GM12865 (cell line): ENCODE data around the gene RRP8.

Source experiments
- DNase-seq: peaks from one replicate; pipeline ENCODE4 v3.0.0; 2010; ENCODE audit warnings: low read depth
- H3K4me3 ChIP-seq: 2 replicates; pipeline ENCODE4 v1.5.1; 2011; ENCODE audit warnings: mild to moderate bottlenecking, low read depth, low read length, control low read depth
- TF ChIP-seq, protein P1 (sequence below): IDR thresholded peaks from 2 replicates; pipeline ENCODE4 v1.5.1; 2011; ENCODE audit warnings: low read length, control low read depth, low read depth, inconsistent platforms; ENCODE audit not compliant: insufficient read depth; ENCODE audit errors: missing control alignments

Gene RRP8

DNA sequence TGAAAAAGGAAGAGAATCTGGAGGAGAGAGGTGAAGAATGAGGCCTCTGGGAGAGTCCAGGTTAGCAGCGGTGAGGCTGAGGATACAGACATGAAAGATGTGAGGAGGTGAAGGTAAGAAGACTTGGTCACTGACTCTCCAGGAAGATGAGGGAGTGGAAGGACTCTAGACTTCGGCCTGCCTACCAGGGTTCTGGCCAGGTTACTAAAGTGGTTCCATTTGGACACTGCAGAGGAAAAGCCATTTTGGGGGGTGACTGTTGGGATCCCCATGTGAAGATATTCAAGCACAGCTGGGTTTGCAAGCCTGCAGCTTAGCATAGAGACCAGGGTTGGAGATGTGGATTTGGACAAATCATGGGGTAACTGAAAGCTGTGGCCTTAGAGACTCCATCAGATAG is 44.4 kb upstream of the RRP8 start:
- no peak overlapping the region for H3K4me3 ChIP-seq
- TF ChIP-seq, protein P1, sequence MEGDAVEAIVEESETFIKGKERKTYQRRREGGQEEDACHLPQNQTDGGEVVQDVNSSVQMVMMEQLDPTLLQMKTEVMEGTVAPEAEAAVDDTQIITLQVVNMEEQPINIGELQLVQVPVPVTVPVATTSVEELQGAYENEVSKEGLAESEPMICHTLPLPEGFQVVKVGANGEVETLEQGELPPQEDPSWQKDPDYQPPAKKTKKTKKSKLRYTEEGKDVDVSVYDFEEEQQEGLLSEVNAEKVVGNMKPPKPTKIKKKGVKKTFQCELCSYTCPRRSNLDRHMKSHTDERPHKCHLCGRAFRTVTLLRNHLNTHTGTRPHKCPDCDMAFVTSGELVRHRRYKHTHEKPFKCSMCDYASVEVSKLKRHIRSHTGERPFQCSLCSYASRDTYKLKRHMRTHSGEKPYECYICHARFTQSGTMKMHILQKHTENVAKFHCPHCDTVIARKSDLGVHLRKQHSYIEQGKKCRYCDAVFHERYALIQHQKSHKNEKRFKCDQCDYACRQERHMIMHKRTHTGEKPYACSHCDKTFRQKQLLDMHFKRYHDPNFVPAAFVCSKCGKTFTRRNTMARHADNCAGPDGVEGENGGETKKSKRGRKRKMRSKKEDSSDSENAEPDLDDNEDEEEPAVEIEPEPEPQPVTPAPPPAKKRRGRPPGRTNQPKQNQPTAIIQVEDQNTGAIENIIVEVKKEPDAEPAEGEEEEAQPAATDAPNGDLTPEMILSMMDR = no peak
- no peak for DNase-seq

DNA sequence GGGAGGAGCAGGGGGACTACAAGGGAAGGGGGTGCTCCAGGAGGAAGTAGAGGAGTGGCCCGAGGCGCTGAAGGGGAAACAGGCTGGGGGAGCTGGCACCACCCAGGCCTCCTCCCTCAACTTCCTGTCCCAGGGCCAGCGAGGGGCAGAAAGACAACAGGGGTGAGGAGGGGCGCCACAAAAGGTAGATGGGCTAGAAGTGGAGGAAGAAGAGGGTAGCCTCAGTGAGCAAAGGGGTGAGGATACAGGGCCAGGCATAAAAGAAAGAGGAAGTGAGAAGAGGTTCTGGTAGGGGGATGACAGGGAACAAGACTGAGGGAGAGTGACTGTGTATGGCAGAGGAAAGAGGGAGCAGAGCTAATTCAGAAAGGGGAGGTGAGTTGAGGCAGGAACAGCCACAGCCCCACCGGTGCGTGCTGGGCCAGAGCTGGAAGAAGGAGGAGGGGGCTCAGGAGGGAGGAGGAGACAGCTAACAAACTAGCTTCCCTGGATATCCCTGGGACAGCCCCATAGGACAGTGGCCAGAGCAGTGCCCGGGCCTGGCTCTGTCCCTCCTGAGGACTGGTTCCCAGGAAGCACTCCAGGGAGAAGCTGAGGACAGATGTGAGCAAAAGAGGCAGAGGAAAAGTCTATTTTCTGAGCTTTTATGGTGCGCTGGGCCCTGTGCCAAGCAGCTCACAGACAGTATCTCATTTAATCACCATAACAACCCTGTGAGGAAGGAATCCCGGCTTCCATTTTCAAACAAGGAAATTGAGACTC is 43.7 kb upstream of the RRP8 start:
- TF ChIP-seq, protein P1 = no peak
- peak; percentile 68 for DNase-seq
- H3K4me3 ChIP-seq = peak overlapping the region; percentile 2; the same call in 1 of the 2 replicates

DNA sequence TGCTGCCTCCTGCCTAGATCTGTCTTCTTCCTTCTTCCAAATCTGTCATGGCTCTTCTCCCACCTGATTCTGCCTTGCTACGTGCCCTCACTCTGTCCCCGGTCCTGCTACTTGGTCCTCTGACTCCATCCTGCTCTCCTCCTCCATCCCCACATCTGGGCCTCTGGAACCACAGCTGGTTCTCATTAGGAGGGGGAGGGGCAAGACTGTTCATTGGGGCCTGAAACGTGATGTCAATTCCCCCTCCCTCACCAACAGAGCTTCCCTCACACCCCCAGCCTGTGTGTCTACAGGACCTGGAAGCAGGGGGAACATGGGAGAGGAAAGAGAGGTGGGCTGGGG is 43.1 kb upstream of the RRP8 start:
- DNase-seq = peak; percentile 15
- H3K4me3 ChIP-seq = peak overlapping the region; percentile 2; the same call in 1 of the 2 replicates
- TF ChIP-seq, protein P1 = no peak

DNA sequence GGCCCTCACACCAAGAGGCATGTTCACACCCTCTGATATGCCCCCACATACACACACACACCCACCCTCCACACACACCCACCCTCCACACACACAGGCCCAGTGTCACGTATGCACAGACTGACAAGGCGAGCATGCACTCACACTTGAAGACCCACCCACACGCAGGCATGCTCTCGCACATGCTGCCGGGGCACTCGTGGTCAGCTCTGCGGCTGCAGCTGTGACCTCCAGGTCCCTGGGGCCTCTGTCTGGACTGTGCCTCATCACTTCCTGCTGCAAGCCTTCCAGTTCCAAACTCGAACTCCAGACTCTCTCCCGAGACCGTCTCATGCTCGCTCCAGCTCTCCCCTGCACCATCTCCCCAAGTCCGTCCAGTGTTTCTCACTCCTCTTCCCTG is 42.7 kb upstream of the RRP8 start:
- DNase-seq = peak; percentile 60
- TF ChIP-seq, protein P1 = no peak
- no peak overlapping the region for H3K4me3 ChIP-seq

DNA sequence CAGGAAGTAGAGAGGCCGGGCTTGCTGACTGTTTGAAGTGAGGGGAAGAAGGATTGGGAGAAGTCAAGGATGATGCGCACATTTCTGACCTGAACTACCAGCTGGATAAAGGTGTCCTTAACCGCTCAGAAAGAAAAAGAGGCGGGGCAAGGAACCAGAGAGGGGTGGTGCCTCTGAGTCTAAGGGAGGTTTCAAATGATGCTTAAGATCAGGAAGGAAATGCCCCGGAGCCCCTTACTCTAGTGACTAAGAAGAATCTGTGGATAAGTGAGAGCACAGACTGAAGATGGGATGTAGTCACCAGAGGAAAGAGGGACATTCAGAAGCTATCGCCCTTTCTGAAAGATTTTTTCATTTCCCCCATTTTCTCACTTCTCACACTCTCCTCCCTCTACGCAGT is 39.5 kb upstream of the RRP8 start:
- DNase-seq = no peak
- H3K4me3 ChIP-seq = no peak overlapping the region
- TF ChIP-seq, protein P1 = no peak

DNA sequence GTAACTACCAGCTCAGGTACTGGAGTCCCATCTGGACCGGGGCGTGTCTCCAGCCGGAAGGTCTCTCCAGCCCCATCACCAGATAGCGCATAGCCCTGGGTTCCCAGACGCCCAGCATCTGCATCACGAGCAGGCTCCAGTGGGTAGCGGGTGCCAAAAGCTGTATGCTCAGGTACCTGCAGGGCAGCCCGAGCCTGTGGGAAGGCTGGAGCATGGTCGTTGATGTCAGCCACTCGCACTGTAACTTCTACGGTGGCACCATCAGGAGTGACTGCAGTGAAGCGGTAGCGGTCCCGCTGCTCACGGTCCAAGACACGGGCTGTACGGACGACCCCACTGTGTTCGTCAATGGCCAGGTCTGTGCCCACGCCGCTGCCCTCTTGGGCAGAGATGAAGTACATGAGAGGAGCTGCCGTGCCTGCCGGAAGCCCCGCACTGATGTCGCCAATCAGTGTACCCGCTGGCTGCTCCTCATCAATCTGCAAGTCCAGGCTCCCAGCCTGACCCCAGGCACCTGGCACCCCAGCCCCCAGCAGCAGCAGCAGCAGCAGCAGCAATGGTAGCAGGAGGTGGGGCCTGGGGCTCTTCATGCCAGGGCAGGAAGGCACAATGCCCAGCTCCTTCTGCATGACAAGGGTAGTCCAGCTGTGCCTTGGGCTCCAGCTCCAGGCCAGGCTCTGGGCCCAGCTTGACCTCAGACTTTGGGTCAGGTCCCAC is 37.7 kb upstream of the RRP8 start:
- no peak overlapping the region for H3K4me3 ChIP-seq
- DNase-seq = no peak
- TF ChIP-seq, protein P1 = no peak
